HG02852 (cell line): Measurements from ENCODE around the gene PSG2.
"Not testable (repeated sequence)": the region's sequence is repeated elsewhere in the genome, so short reads cannot be mapped to it uniquely, and the experiment has no call there.

ENCODE experiments used
- ATAC-seq: cut with Tn5 transposase; IDR thresholded peaks from one replicate; pipeline ENCODE4 v1.9.1; 2021; ENCODE audit warnings: mild to moderate bottlenecking, moderate library complexity; ENCODE audit not compliant: unreplicated experiment

The PSG2 gene

DNA sequence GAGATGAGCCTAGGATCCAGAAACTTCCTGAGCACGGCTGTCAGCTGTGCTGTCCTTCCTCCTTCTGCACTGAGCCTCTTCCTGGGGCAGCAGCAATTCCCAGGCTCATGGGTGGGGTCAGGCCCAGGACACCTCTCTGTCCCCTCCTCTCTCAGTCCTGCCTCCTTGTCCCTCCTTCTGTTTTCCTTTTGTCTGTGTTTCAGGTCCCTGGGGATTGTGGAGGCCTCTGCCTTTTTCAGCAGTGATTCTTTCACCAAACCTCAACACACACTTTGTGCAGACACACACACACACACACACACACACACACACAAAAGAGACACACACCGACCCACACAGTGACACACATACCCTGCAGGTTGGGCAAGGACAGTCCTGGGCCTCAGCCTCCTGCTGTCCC is at the start of gene PSG2:
PSG2 (minus strand) TSS at position 101 of the 400 bp plus-strand sequence. CDS start 132 bp downstream, outside the sequence.
- ATAC-seq: not testable (repeated sequence)

DNA sequence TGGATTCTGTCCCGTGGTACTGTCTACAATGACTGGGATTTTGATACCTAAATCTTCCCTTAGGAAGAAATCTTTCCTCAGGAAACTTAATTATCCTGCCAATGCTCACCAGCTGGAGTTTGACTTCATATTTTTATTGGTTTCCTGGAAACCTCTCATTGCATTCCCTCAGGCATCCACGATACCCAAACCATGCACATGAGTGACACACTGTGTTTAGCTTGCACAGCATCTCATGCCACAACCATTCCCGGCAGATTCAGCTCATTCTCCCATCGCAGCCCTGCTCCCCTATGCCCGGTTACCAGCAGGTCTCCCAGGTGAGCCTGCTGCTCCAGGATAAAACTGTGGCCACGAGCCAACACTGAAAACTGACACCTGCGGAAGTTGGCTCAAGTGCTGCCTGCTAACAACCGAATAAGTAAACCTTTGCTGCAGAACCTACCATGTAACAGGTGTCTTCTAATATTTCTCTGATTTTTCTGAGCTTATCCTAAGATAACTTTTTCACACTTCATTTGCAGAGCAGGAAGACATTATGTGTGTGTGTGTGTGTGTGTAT is 48.9 kb upstream of the PSG2 start:
- ATAC-seq: not testable (repeated sequence)

DNA sequence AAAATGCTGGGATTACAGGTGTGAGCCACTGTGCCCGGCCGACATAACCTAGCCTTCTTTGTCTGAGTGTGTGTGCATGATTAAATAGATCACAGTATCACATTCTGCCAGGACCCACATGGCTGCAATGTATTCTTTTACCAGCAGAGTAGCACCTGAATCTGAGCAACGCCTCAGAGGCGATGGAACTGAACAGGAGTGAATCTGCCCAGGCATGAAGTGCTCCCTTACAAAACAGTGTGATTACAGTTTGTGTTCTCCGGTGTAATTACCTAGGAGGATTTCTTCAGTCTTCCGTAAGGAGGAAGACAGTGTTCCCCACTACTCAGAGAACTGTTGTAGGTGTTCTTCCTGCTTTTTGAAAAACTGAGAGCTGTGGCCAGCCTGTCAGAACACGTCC is 46.7 kb upstream of the PSG2 start:
- not testable (repeated sequence) for ATAC-seq

DNA sequence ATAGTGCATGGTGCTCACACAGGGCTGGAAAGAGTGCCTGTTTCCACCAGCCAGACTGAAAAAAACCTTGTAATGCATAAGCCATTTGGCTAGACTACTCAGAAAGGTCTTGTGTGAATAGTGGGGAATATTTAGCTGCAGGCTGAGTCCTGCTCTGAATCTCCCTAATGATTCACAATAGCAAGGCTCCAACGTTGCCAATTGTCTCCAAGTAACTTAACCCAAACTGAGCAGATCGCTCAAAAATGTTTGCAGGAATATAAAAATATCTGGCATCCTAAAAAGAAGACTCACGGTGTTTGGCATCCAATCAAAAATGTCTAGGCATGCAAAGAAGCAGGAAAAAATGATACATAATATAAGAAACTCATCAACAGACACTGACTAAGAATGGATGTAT is 44.8 kb upstream of the PSG2 start:
- ATAC-seq: not testable (repeated sequence)

DNA sequence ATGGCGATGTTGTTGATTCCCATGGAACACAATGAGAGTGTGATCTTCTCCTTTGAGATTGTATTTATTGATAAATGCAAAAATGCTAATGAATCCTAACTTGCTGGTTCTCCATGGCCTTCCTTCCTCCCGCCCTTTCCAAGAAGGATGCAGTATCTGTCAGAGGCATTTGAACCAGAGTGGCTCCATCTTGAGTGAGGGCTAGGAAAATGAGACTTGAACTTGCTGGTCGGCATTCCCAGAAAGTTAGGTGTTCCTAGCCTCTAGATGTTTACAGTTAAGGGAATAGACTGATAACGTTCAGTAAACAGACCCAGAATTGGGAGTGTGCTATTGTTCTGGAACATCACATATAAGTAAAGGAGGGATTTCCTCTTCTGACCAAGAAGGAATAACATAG is 44.2 kb upstream of the PSG2 start:
- ATAC-seq: no peak

DNA sequence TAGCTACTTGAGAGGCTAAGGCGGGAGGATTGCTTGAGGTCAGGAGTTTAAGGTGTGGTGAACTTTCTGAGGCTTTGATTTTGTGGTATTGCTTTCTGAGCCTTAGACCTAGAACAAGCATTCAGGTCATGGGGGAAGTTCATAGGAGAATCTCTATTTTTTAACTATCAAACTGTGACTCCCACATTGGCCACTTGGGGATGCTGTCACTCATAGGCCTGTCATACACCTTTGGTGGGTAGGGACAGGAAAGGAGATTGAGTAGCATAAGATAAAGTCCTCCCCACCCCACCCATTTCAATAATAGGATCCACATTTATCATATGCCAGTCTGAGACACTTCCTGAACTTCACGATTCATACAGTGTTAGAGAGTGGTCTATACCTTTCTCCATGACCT is 41.9 kb upstream of the PSG2 start:
- ATAC-seq: no peak

DNA sequence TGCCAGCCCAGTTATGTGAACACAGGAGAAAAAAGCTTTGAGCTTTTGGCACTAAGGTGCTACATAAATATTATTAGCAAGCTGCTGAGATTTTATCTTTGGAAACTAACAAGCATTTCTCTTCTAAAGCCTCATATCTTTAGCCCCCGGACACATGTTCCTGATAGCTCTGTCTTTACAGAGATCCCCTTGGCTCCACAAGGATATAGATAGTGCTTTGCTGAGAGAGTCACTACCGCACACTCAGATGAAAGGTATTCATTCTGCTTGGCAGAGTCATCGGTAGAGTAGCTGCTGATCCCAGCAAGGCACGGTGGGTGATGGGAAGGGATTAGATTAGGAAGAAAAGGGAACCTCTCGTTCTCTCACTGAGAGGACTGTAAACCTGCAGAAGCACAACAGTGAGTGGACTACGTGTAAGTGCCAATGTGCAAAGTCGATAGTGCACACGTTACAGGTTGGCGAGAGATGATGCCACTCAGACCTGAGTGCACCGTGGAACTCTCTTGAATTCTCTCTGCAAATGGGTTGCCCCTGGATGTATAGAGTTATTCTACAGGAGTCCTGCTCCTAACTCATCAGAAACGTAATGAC is 38.0 kb upstream of the PSG2 start:
- ATAC-seq: not testable (repeated sequence)

DNA sequence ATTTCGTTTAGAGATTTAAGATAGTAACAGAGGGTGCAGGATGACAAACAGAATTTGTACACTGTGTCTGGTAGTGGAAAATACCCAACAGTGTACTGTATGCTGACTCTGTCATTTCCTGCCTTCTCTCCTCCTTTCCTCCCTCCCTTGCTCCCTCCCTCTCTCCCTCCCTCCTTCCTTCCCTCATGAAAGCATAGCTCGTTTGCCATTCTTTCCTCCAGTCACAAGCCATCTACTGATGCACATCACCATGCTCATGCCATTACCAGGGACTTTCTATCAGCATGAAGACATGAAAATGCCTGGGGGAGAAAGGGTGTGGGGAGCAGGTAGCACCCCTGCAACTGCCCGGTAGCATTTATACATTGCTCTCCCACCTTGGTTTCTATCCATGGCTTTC is 37.0 kb upstream of the PSG2 start:
- ATAC-seq: not testable (repeated sequence)

DNA sequence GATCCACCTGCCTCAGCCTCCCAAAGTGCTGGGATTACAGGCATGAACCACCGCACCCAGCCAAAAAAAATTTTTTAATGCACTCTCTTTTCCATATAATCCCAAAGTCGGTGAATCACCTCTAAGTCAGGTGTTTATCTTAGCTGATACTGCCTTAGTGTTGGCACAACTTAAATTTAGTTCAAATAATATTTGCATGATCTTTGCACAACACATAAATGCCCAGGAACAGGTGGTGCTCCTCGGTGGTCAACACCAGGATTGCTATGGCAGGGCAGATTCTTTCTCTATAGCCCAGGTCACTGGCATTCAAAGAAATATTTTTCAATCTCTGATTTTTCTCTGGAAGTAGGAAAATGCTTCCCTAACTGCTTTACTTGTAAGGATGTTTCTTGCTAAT is 33.9 kb upstream of the PSG2 start:
- not testable (repeated sequence) for ATAC-seq

DNA sequence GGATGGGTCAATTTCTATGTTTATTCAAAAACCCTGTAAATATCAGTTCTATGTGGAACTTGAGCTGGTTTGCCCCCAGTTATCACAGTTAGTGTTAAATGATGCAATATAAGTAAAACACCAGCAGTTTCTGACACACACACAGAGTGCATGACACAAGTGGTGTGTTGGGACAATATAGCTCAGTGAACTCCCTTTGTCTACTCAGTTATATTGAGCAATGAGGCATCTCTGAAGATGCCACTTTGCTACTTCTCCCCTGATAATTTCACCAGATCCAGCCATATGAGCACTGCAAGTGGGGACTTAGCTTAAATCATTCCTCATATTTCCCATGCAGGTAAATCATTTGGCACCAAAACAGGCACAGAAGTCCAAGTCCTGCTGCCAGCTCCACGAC is 33.0 kb upstream of the PSG2 start:
- ATAC-seq: not testable (repeated sequence)

DNA sequence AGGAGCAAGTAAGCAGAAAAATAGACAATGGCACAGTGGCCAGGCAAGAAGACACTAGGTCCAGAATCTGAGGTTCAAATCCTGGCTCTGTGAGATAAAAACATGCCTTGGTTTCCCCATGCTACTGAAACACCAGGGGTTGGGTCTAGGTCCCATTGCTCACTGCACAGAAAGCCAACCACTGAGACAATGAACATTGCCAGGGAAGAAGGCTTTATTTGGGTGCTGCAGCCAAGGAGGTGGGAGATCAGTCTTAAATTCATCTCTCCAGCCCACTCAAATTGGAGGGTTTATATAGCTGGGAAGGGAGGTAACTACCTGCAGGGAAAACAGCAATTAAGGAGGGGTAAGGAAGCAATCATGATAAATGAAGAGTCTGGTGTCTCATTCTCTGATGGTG is 32.6 kb upstream of the PSG2 start:
- not testable (repeated sequence) for ATAC-seq

DNA sequence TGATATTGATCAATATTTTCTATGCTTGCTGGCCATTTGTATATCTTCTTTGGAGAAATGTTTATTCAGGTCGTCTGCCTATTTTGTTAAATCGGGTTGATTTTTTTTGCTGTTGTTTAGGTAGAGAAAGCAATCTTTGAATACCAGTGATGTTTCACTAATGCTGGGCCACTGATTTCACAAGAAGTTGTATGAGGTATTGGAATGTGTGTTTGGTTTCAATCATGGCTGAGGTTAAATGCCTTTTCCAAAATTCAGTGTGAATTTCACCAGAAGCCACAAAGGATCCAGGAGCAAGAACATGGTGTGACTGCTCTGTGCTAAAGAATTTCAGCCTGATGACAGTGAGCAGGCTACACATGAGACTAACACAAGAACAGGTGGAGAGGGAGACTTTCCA is 32.1 kb upstream of the PSG2 start:
- ATAC-seq: not testable (repeated sequence)

DNA sequence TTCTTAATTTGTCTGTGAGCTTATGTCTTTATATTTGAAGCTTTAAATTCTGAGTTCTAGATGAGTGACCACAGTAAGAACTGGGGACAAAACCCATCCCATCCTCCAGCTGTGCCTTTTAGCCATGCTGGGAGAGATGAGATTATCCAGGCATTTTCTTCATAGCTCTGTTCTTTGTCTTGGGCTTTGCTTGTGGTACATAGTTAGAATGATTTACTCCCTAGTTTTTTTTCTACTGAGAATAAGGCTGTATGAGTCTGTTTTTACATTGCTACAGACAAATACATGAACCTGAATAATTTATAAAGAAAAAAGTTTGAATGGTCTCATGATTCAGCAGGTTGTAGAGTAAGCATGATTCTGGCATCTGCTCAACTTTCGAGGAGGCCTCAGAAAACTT is 24.9 kb upstream of the PSG2 start:
- not testable (repeated sequence) for ATAC-seq

DNA sequence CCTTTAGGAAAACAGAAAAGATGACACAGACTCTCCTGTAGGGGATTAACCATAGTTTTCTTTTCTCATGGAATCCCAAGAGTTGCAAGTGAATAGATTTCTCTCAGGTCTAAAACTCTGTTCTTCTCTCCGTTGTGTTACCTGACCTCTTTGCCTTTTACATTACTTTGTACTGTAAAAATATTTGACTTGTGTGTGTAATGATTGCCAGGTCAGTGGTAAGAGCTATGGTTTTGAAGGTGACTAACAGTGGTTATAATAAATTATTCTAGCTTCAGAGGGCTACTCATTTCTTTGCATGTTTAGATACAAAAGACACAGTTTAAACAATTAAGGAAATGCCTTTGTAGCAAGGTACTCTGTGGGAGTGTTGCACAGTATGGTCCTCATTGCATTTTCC is 23.0 kb upstream of the PSG2 start:
- ATAC-seq: no peak

DNA sequence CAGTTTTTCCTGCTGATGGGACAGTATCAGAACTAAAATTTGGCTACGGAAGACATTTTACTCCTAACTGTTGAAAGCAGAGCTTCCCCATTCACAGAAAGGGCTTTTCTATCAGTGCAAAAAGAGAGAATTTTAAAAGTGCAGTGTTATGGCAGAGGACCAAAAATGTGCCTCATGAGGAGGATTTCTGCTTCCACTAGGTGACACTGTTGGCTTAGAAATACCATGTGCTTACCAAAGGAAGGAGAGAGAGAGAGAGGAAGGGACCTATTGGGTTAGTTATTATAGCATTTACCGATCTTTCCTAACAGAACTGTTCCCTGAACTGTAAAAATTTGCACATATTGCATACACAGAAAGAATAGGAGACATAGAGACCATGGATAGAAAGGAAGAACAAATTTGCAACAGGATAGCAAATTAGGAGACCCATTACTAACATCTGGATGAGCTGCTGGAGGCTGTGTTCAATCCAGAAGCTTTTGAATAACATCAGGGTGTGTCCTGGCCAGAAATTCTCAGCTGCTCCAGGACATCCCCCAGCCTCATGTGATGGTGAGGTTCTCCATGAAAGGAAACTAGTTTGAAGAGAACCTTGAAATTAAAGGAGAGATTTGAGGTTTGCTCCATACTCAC is 21.8 kb upstream of the PSG2 start:
- not testable (repeated sequence) for ATAC-seq

DNA sequence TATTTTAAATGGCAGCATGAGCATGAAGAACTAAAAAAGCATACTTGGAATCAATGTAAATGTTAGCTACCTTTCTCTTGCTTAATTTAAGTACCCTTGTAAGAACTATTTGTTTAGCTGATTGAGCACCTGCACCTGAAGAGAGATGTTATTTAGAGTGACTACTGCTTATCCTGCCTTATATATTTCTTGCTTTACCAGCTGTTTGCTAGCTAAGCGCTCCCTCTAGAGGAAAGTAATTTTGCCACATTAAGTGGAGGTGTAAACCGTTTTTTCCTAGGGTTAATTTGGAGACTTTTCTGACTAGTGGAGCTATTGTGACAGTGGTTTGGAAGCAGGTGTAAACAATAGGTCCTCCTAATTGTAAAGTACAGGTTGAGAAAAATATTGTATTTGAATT is 19.4 kb upstream of the PSG2 start:
- ATAC-seq: no peak

DNA sequence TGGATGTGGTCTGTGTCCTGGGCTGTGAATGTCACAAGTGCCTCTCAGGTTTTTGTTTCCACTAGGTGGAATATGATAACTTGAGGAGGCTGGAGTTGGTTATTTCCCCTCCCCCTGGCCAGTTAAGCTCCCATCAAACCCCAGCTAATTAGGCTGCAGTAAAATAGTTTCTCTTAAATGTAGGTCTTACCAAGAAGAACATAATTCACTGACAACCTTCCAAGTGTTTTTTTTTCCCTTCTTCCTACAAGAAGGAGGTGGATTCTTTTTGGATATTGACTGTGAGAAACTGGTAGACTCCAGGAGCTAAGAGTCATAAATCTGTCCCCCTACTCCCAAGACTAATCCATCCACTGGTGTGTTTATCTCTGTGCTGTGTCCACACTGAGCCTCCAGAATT is 15.9 kb upstream of the PSG2 start:
- not testable (repeated sequence) for ATAC-seq

DNA sequence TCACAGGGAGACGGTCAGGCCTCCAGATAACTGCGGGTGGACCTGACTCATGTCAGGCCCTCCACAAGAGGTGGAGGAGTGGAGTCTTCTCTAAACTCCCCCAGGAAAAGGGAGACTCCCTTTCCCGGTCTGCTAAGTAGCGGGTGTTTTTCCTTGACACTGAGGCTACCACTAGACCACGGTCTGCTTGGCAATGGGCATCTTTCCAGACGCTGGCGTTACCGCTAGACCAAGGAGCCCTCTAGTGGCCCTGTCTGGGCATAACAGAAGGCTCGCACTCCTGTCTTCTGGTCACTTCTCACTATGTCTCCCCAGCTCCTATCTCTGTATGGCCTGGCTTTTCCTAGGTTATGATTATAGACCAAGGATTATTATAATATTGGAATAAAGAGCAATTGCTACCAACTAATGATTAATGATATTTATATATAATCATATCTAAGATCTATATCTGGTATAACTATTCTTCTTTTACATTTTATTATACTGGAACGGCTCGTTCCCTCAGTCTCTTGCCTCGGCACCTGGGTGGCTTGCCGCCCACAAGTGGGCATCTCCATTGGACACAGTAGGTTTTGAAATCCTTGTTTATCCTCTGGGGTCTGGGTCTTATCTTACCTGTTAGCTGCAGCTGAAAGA is 5.3 kb upstream of the PSG2 start:
- not testable (repeated sequence) for ATAC-seq

DNA sequence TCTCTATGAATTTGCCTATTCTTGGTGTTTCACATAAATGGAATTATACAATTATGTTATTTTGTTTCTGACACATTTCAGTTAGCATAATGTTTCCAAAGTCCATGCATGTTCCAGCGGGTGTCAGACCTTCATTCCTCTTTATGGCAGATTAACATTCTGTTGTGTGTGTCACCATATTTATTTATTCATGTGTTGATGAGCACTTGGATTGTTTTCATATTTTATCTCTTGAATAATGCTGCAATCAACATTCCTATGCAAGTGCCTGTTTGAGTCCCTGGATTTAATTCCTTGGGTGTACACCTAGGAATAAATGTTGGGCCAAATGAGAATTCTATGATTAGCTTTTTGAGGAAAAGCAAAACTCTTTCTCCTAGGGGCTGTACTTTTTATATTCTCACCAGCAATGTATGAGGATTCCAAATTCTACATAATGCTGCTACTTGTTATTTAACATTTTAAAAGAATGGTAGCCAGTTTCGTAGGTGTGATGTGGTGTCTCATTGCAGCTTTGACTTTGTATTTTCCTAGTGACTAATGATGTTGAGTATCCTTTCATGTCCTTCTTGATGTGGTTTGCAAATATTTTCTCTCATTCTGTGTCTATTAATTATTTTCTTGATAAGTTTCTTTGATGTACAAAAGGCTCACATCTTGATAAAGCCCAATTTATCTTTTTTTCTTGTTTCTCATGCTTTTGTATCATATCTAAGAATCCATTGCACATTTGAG is 3.5 kb upstream of the PSG2 start:
- ATAC-seq: not testable (repeated sequence)

DNA sequence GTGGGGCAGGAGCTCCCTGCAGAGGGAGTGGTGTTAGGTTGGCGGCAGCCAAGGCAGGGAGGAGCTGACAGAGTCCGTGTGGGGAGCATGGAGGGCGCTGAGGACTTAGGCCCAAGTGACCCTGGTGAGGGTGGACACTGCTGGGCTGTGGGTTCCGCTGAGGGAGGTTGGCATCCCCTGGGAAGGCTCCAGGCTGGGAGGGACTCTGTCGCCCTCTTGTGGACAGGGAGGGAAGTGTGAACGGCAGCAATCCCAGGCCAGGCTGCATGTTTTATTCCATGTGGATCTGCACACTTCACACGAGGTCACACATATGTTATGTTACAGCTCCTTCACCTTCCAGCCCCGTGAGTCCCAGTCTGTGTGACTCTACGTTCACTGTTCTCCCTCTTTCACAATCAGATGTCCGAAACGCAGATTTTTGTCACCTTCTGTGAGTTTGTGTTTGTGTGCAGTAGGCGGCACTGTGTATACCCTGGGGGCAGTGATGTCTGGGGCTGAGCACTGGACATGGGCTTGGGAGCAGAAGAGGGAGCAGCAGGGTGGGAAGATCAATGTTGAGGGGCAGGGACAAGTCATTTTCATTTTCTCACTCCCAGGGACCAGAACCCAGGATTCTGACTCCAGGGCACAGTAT is 1.8 kb upstream of the PSG2 start:
- ATAC-seq: not testable (repeated sequence)

DNA sequence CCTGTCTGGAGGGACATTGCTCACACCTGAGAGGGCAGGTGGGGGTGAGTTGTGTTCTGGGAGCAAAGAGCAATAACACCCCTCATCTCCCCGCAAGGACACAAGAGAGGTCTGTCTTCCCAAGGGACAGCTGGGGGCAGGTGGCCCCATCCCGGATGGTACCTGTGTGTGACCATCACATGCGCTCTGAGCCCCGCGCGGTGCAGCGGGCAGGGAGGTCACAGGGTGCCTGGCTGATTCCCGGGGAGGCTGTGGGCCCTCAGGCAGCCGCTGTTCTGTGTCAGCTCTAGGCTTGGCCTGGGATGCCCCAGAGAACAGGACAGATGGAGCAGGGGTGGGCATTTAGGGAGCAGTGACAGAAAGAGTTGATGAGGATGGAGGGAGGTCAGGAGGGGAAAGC is 1.2 kb upstream of the PSG2 start:
- ATAC-seq: not testable (repeated sequence)
